WERI-Rb-1 (cell line): ENCODE results near the gene AGBL1.

Experiments
- DNase-seq: peaks from one replicate; pipeline ENCODE4 v3.0.0-alpha.2; 2020
- H3K27ac ChIP-seq: fragments of 250-450 bp; sonication (Bioruptor Pico); 2 replicates; pipeline ENCODE4 v1.5.1; 2020; ENCODE audit warnings: mild to moderate bottlenecking, moderate library complexity
- H3K27me3 ChIP-seq: fragments of 250-450 bp; sonication (Bioruptor Pico); 2 replicates; pipeline ENCODE4 v1.5.1; 2021; ENCODE audit warnings: mild to moderate bottlenecking, low read depth, moderate library complexity; ENCODE audit not compliant: insufficient read depth, severe bottlenecking
- H3K36me3 ChIP-seq: fragments of 250-450 bp; sonication (Bioruptor Pico); 2 replicates; pipeline ENCODE4 v1.5.1; 2020; ENCODE audit warnings: mild to moderate bottlenecking, moderate library complexity
- H3K4me3 ChIP-seq: 2 replicates; pipeline ENCODE4 v1.5.1; 2011; ENCODE audit warnings: low read depth, mild to moderate bottlenecking, control low read depth, low read length
- H3K9me3 ChIP-seq: fragments of 250-450 bp; sonication (Bioruptor Pico); 2 replicates; pipeline ENCODE4 v1.5.1; 2021; ENCODE audit warnings: mild to moderate bottlenecking, moderate library complexity; ENCODE audit not compliant: severe bottlenecking
- CTCF ChIP-seq: IDR thresholded peaks from 2 replicates; pipeline ENCODE4 v1.5.1; 2011; ENCODE audit warnings: low read depth, mild to moderate bottlenecking, control low read depth, inconsistent platforms, low read length

Gene AGBL1

GRCh38 chr15:86556396-86557017 is 476.8 kb downstream of the AGBL1 start:
- TF ChIP-seq CTCF, result no peak
- Histone ChIP-seq H3K4me3 (no peak overlapping the region), H3K27me3 (peaks cover 27% of the 10 kb centered on the region), H3K36me3 (no peaks in the 10 kb centered on the region), H3K9me3 (no peaks in the 10 kb centered on the region), H3K27ac (no peak overlapping the region)
- DNase-seq, result no peak

DNA sequence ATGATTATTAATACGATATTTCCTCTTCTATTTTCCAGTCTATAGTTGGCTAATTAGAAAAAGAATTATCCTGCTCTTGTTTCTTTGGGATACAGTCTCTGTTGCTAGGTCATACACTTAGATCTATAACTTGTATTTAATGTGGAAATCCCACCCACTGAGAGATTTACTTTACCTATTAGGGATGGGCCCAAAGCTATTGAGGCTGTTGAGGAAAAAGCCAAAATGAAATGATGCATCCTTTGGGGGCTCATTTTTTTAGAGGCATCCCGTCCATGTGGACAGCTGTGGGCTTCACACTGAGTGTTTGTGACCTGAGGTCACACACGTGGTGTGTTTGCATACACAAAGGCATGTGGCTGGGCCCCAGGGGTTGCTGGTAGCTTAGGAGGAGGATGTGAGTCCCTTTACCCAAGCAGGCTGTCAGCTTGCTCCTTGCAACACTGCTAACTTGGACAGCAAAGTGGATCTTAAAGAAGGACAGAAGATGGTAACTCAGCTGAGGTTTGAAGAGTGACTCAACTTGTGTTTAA is 477.4 kb downstream of the AGBL1 start:
- no peak for TF ChIP-seq CTCF
- Histone ChIP-seq H3K9me3 (no peaks in the 10 kb centered on the region), H3K27me3 (peaks cover 27% of the 10 kb centered on the region)

DNA sequence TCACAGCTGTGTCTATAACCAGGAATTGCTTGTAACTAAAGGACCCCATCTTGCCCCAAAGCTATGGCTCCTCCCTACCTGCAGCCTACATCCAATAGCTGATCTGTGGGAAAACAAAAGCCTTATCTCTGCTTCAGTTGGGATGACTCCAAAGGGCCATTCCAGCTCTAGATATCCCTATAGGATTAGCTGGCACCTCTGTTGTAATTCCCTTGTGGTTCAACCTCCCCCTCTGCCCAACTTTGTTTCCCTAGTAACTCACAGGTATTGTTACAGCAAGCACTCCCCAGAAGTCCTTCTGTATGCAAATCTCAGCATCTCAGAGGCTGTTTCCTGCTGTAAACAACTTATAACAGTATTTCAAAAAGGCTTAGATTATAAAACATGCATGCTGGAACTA is 478.6 kb downstream of the AGBL1 start:
- TF ChIP-seq CTCF, result no peak
- no peak for DNase-seq
- no peak overlapping the region for H3K4me3 ChIP-seq
- no peak overlapping the region for H3K27ac ChIP-seq
- no peaks in the 10 kb centered on the region for H3K36me3 ChIP-seq
- H3K27me3 ChIP-seq, result peaks cover 20% of the 10 kb centered on the region
- no peaks in the 10 kb centered on the region for H3K9me3 ChIP-seq

More for the DNA sequence above, 477.4 kb downstream of the AGBL1 start:
- no peak overlapping the region for H3K27ac ChIP-seq
- H3K36me3 ChIP-seq, result no peaks in the 10 kb centered on the region
- no peak overlapping the region for H3K4me3 ChIP-seq
- DNase-seq, result no peak

- Histone ChIP-seq H3K36me3 (no peaks in the 10 kb centered on the region), H3K9me3 (no peaks in the 10 kb centered on the region), H3K27me3 (peaks cover 16% of the 10 kb centered on the region), H3K4me3 (no peak overlapping the region), H3K27ac (no peak overlapping the region)
- no peak for TF ChIP-seq CTCF
- no peak for DNase-seq
Measured at GRCh38 chr15:86558686-86559085, 479.0 kb downstream of the AGBL1 start.

GRCh38 chr15:86568378-86568777 is 488.7 kb downstream of the AGBL1 start:
- DNase-seq, result peak; percentile 7
- no peaks in the 10 kb centered on the region for H3K9me3 ChIP-seq
- no peak overlapping the region for H3K4me3 ChIP-seq
- no peak for TF ChIP-seq CTCF
- no peaks in the 10 kb centered on the region for H3K36me3 ChIP-seq
- no peak overlapping the region for H3K27ac ChIP-seq
- peaks cover 53% of the 10 kb centered on the region for H3K27me3 ChIP-seq

DNA sequence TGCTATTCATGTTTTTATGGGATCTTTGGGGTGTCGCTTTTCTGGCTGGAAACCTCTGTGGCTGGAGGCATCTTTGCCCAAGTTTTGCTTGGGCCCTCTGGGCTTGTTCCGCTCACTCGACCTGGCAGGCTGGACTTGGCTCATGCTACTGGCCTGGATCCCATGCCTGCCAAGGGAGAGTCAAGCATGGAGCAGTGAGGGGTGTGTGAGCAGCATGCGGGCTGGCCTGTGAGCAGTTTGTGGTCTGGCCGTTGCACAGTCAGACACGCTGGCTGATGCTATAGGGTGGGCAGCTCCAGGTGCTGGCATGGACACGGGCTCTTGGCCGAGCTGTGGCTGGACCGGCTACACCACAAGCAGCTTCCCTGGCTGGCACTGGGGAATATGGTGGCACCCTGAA is 491.1 kb downstream of the AGBL1 start:
- TF ChIP-seq CTCF, result no peak
- H3K27me3 ChIP-seq, result peaks cover 55% of the 10 kb centered on the region
- no peak overlapping the region for H3K27ac ChIP-seq
- no peak for DNase-seq
- H3K4me3 ChIP-seq, result no peak overlapping the region
- H3K36me3 ChIP-seq, result no peaks in the 10 kb centered on the region
- H3K9me3 ChIP-seq, result no peaks in the 10 kb centered on the region
